Heart left ventricle (tissue), 13 donors: ENCODE measurements around the gene VPREB3.

Source experiments
- CTCF ChIP-seq, 12 donors: fragments of 200-600 bp; sonication (generic) in 4 of 12; IDR thresholded peaks; one replicate each; pipeline versions ENCODE4 v1.5.0 to v1.8.0; 2018 to 2022; ENCODE audit warnings: antibody characterized with exemption in 12 of 12, mild to moderate bottlenecking in 5 of 12
- POLR2A ChIP-seq, 2 donors: fragments of 450-650 bp; IDR thresholded peaks; one replicate each; pipeline ENCODE4 v1.6.1; 2017; ENCODE audit warnings: antibody characterized with exemption in 2 of 2, mild to moderate bottlenecking in 2 of 2, moderate library complexity in 2 of 2
- donor health status: ischemic (EF 13 %, LVEDD 7.1; RV severe dilation, severe dysfunction).
- donor health status: DM: no; HTN: yes; CAD: no.
- donor health status: DM: no; HTN: no; CAD: no.
- donor health status: ischemic (EF 25% LVEDD 6.9; RV normal size, moderate dysfunction).
- donor health status: ischemic (EF 25% LVEDD 5.7; RV mildly dilated, moderate dysfunction).
- donor health status: ischemic (EF 35%, LVEDD 5.7; RV mildly dilated, moderate dysfunction).
- donor health status: nonischemic (EF 11% LVEDD 7.7; RV severe dilation, severe dysfunction).
- donor health status: DM: yes; HTN: yes; CAD: no.
- donor health status: PGD.
- donor health status: ischemic (EF 29% LVEDD 5.4; RV normal size, mild dysfunction).
- donor health status: nonischemic (EF 23%, LVEDD 6.1; RV moderate dilation, normal function).

DNA sequence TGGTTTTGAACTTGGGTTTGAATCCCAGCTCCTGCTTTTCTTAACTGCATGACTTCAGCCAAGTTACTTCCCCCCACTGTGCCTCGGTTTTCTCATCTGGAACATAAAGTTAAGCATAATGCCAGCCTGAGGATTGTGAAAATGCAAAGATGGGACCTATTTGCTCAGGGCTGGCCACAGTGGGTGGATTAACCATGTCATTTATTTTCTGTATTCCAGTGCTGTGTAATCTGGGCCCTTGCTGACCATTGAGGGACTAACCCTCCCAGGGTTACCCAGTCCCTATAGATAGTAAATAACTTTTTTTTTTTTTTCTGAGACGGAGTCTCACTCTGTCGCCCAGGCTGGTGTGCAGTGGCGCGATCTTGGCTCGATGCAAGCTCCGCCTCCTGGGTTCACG is 1.5 kb upstream of the VPREB3 start:
- no peak for TF ChIP-seq CTCF (IDR thresholded peaks at IDR 0.05)
- no peak for TF ChIP-seq POLR2A (IDR thresholded peaks at IDR 0.05)
